HepG2 (cell line): ENCODE results near the gene EPS8. TPM values are rescaled to one million over a fixed set of nuclear protein-coding genes. Genes with fewer than 3 reads are reported as not detected.
A peak's percentile ranks its signal among the peaks of the same experiment; 100 is the strongest.

Experiments used
- ASH2L ChIP-seq: fragments of 300-600, 200-600 bp; sonication (generic); IDR thresholded peaks from 2 replicates; pipeline ENCODE4 v1.7.0; 2017; ENCODE audit warnings: low read depth, mild to moderate bottlenecking, moderate library complexity, mixed read lengths, low read length; ENCODE audit not compliant: insufficient read length
- BCL3 ChIP-seq: sonication (generic); formaldehyde crosslinking; IDR thresholded peaks from 2 replicates; pipeline ENCODE4 v1.5.1; 2020; ENCODE audit warnings: mild to moderate bottlenecking, missing genetic modification reagents, moderate library complexity
- CBX1 ChIP-seq: IDR thresholded peaks from one replicate; pipeline ENCODE4 v1.6.1; 2016; ENCODE audit warnings: antibody characterized with exemption, low read depth
- FOXA1 ChIP-seq, 2 experiments: fragments of 450-650 bp in 1 of 2; sonication (generic) in 1 of 2; formaldehyde crosslinking in 1 of 2; IDR thresholded peaks; 2 replicates each; pipeline versions ENCODE4 v1.4.0 to v1.6.1; 2016 to 2020; ENCODE audit warnings: missing genetic modification reagents in 1 of 2
- MED1 ChIP-seq: sonication (generic); formaldehyde crosslinking; IDR thresholded peaks from 2 replicates; pipeline ENCODE4 v1.4.0; 2020; ENCODE audit warnings: missing genetic modification reagents
- MIER3 ChIP-seq: IDR thresholded peaks from 2 replicates; pipeline ENCODE4 v1.6.1; 2016; ENCODE audit warnings: missing compliant biosample characterization, borderline replicate concordance
- NR2F1 ChIP-seq, 2 experiments: fragments of 450-650 bp in 1 of 2; formaldehyde crosslinking in 1 of 2; IDR thresholded peaks; 2 replicates each; pipeline versions ENCODE4 v1.5.0 to v1.6.1; 2016 to 2020; ENCODE audit warnings: mild to moderate bottlenecking in 1 of 2, missing compliant biosample characterization in 1 of 2, missing genetic modification reagents in 1 of 2, moderate library complexity in 1 of 2
- NR2F2 ChIP-seq: IDR thresholded peaks from 2 replicates; pipeline ENCODE4 v1.6.1; 2012; ENCODE audit warnings: low read depth, inconsistent platforms, borderline replicate concordance
- RXRB ChIP-seq: IDR thresholded peaks from 2 replicates; pipeline ENCODE4 v1.6.1; 2016; ENCODE audit warnings: borderline replicate concordance, missing genetic modification reagents, missing compliant biosample characterization
- SP5 ChIP-seq: IDR thresholded peaks from 2 replicates; pipeline ENCODE4 v1.6.1; 2016; ENCODE audit warnings: low read depth, borderline replicate concordance
- TCF7 ChIP-seq: sonication (generic); IDR thresholded peaks from 2 replicates; pipeline ENCODE4 v1.6.1; 2016; ENCODE audit warnings: antibody characterized with exemption, low read depth
- TFAP4 ChIP-seq: sonication (generic); IDR thresholded peaks from 2 replicates; pipeline ENCODE4 v1.6.1; 2016; ENCODE audit warnings: low read depth, borderline replicate concordance
- THAP11 ChIP-seq: IDR thresholded peaks from 2 replicates; pipeline ENCODE4 v1.6.1; 2016; ENCODE audit warnings: missing biosample characterization, missing genetic modification reagents
- ZNF503 ChIP-seq: sonication (generic); formaldehyde crosslinking; IDR thresholded peaks from 2 replicates; pipeline ENCODE4 v1.4.0; 2020; ENCODE audit warnings: missing genetic modification reagents
- ZNF607 ChIP-seq: sonication (generic); formaldehyde crosslinking; IDR thresholded peaks from 2 replicates; pipeline ENCODE4 v1.5.1; 2020; ENCODE audit warnings: missing genetic modification reagents, mild to moderate bottlenecking, borderline replicate concordance
- ZNF784 ChIP-seq: sonication (generic); formaldehyde crosslinking; IDR thresholded peaks from 2 replicates; pipeline ENCODE4 v1.5.1; 2020; ENCODE audit warnings: missing genetic modification reagents, mild to moderate bottlenecking, borderline replicate concordance
- polyA plus RNA-seq, 8 experiments: library from polyadenylated mRNA; depleted of rRNA in 3 of 8; stranded (reverse) in 7 of 8; unstranded in 1 of 8; fragments of >200 nt; fragmentation: Illumina TruSeq in 4 of 8; extraction: Trizol in 4 of 8; gene quantifications; 2 replicates each; pipeline versions ENCODE4 v1.2.1 to v1.2.3, GENCODE V29; 2011 to 2016; ENCODE audit warnings: low read depth in 4 of 8, missing spikeins in 1 of 8, mixed read lengths in 1 of 8; ENCODE audit not compliant: insufficient read depth in 1 of 8
- total RNA-seq, 5 experiments: library from RNA; depleted of rRNA; stranded (reverse); fragments of >200 nt; fragmentation: Illumina TruSeq; extraction: Trizol; gene quantifications; 2 replicates each; pipeline ENCODE4 v1.2.3, GENCODE V29; 2016; ENCODE audit warnings: low read depth in 1 of 5
- TF ChIP-seq, protein P1 (sequence below): sonication (generic); formaldehyde crosslinking; conservative IDR thresholded peaks from 2 replicates; pipeline ENCODE4 v1.4.0; 2020; ENCODE audit warnings: mild to moderate bottlenecking, missing genetic modification reagents, moderate library complexity
- TF ChIP-seq, protein P2 (sequence below): IDR thresholded peaks from 2 replicates; pipeline ENCODE4 v1.6.1; 2016; ENCODE audit warnings: mild to moderate bottlenecking

The EPS8 gene
- total and polyA plus RNA-seq, 2 of the 13 experiments (the other 11 are each of a cell fraction or from before 2014, with no cell fraction given), result 37.1 to 43.4 TPM

DNA sequence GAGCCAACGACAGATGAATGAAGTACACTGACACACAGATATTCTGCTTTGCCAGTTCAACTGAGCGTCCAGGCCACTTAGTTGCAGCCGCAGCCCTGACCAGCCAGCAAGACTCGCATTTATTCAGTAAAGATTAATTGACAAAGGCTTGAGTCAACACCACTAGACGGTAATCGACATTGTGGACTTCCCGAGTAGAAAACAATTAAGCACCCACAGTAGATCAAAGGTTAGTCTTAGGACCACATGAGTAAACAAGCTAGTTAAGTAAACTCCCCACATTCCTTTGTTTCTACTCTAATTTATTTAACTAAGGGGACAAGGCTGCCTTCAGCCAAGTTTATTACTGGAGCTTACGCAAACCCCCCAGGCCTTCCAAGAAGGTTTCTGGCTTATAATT is 172.7 kb downstream of the EPS8 start (continued):
- TF ChIP-seq, protein P1, sequence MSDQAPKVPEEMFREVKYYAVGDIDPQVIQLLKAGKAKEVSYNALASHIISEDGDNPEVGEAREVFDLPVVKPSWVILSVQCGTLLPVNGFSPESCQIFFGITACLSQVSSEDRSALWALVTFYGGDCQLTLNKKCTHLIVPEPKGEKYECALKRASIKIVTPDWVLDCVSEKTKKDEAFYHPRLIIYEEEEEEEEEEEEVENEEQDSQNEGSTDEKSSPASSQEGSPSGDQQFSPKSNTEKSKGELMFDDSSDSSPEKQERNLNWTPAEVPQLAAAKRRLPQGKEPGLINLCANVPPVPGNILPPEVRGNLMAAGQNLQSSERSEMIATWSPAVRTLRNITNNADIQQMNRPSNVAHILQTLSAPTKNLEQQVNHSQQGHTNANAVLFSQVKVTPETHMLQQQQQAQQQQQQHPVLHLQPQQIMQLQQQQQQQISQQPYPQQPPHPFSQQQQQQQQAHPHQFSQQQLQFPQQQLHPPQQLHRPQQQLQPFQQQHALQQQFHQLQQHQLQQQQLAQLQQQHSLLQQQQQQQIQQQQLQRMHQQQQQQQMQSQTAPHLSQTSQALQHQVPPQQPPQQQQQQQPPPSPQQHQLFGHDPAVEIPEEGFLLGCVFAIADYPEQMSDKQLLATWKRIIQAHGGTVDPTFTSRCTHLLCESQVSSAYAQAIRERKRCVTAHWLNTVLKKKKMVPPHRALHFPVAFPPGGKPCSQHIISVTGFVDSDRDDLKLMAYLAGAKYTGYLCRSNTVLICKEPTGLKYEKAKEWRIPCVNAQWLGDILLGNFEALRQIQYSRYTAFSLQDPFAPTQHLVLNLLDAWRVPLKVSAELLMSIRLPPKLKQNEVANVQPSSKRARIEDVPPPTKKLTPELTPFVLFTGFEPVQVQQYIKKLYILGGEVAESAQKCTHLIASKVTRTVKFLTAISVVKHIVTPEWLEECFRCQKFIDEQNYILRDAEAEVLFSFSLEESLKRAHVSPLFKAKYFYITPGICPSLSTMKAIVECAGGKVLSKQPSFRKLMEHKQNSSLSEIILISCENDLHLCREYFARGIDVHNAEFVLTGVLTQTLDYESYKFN (CRISPR knock-in tag), result peak; percentile 84
- TF ChIP-seq THAP11 (CRISPR knock-in tag) (0 out of 2 replicates have a peak, but pooled peaks have one; percentile 38), ZNF784 (CRISPR knock-in tag) (peak; percentile 59; the same call in 1 of the 2 replicates), TFAP4 (0 out of 2 replicates have a peak, but pooled peaks have one; percentile 47), NR2F2 (0 out of 2 replicates have a peak, but pooled peaks have one; percentile 61), CBX1 (peak; percentile 52), TCF7 (peak; percentile 79), BCL3 (0 out of 2 replicates have a peak, but pooled peaks have one; percentile 28), MIER3 (CRISPR knock-in tag) (0 out of 2 replicates have a peak, but pooled peaks have one; percentile 70), MED1 (peak; percentile 78), FOXA1 (IDR thresholded peaks at IDR 0.05) (peak; percentile 96), FOXA1 (CRISPR knock-in tag; IDR thresholded peaks at IDR 0.05) (peak; percentile 95), NR2F1 (CRISPR knock-in tag; IDR thresholded peaks at IDR 0.05) (peak in 1 of 2 experiments; percentile 89; a peak in 2 of 4 replicates), RXRB (CRISPR knock-in tag) (peak; percentile 90), ZNF607 (CRISPR knock-in tag) (peak; percentile 36; the same call in 1 of the 2 replicates), ZNF503 (peak; percentile 66; the same call in 1 of the 2 replicates), ASH2L (peak; percentile 38), SP5 (CRISPR knock-in tag) (0 out of 2 replicates have a peak, but pooled peaks have one; percentile 16)
- TF ChIP-seq, protein P2, sequence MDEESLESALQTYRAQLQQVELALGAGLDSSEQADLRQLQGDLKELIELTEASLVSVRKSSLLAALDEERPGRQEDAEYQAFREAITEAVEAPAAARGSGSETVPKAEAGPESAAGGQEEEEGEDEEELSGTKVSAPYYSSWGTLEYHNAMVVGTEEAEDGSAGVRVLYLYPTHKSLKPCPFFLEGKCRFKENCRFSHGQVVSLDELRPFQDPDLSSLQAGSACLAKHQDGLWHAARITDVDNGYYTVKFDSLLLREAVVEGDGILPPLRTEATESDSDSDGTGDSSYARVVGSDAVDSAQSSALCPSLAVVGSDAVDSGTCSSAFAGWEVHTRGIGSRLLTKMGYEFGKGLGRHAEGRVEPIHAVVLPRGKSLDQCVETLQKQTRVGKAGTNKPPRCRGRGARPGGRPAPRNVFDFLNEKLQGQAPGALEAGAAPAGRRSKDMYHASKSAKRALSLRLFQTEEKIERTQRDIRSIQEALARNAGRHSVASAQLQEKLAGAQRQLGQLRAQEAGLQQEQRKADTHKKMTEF (CRISPR knock-in tag), result peak; percentile 90
